Upper lobe of left lung (tissue), 4 donors: Measurements from ENCODE around the gene WBP2NL.
"Not testable (repeated sequence)": the region's sequence is repeated elsewhere in the genome, so short reads cannot be mapped to it uniquely, and the experiment has no call there.

Experiments
- CTCF ChIP-seq, 6 experiments: fragments of 450-650 bp in 4 of 6; fragments of 200-600 bp in 2 of 6; sonication (generic) in 2 of 6; IDR thresholded peaks; one replicate each; pipeline ENCODE4 v1.5.1; 2016 to 2019; ENCODE audit warnings: antibody characterized with exemption in 6 of 6
- EP300 ChIP-seq, 4 donors: sonication (generic); formaldehyde crosslinking; IDR thresholded peaks; one replicate each; pipeline ENCODE4 v1.5.1; 2017; ENCODE audit warnings: antibody characterized with exemption in 4 of 4, control low read depth in 2 of 4
- POLR2A ChIP-seq, 4 donors: fragments of 450-650 bp; IDR thresholded peaks; one replicate each; pipeline ENCODE4 v1.5.1; 2016 to 2017; ENCODE audit warnings: antibody characterized with exemption in 4 of 4, mild to moderate bottlenecking in 2 of 4
- POLR2AphosphoS5 ChIP-seq, 2 donors: sonication (generic); formaldehyde crosslinking; IDR thresholded peaks; one replicate each; pipeline ENCODE4 v1.5.1; 2017; ENCODE audit warnings: antibody characterized with exemption in 2 of 2

DNA sequence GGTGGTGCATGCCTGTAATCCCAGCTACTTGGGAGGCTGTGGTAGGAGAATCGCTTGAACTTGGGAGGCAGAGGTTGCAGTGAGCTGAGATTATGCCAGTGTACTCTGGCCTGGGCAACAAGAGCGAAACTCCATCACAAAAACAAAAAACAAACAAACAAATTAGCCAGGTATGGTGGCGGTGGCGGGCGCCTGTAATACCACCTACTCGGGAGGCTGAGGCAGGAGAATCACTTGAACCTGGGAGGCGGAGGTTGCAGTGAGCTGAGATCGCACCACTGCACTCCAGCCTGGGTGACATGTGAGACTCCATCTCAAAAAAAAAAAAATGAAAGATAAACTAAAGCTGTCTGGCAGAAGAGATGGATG lies 49.7 kb upstream of the WBP2NL start:
- not testable (repeated sequence) for TF ChIP-seq CTCF, POLR2A, EP300, POLR2AphosphoS5 (IDR thresholded peaks at IDR 0.05)
